Mesenchymal stem cell (in vitro differentiated cells and primary cell): ENCODE measurements around the gene PPARGC1A.

Experiments
- DNase-seq: peaks from one replicate; pipeline ENCODE4 v3.0.0-alpha.2; 2013
- H2AFZ ChIP-seq: one replicate; pipeline ENCODE4 v1.6.1; 2013; ENCODE audit warnings: low read depth, mild to moderate bottlenecking, control low read depth, inconsistent platforms, low read length, moderate library complexity
- H2AK5ac ChIP-seq: 2 replicates; pipeline ENCODE4 v1.6.1; 2013; ENCODE audit warnings: low read length, moderate library complexity, mild to moderate bottlenecking, inconsistent platforms; ENCODE audit not compliant: severe bottlenecking
- H2BK120ac ChIP-seq: one replicate; pipeline ENCODE4 v1.6.1; 2013; ENCODE audit warnings: low read depth, mild to moderate bottlenecking, inconsistent platforms, low read length, moderate library complexity
- H2BK12ac ChIP-seq, 2 experiments: one replicate each; pipeline ENCODE4 v1.6.1; 2013; ENCODE audit warnings: inconsistent platforms in 2 of 2, low read length in 2 of 2, mild to moderate bottlenecking in 2 of 2, moderate library complexity in 2 of 2, control low read depth in 1 of 2
- H2BK15ac ChIP-seq: one replicate; pipeline ENCODE4 v1.6.1; 2013; ENCODE audit warnings: mild to moderate bottlenecking, low read depth, inconsistent platforms; ENCODE audit not compliant: poor library complexity, severe bottlenecking
- H2BK5ac ChIP-seq: 2 replicates; pipeline ENCODE4 v1.6.1; 2013; ENCODE audit warnings: low read depth, mild to moderate bottlenecking, low read length, control low read depth, inconsistent platforms; ENCODE audit not compliant: poor library complexity, severe bottlenecking
- H3K14ac ChIP-seq, 2 experiments: one replicate each; pipeline ENCODE4 v1.6.1; 2013; ENCODE audit warnings: inconsistent platforms in 2 of 2, low read length in 2 of 2, control low read depth in 1 of 2, mild to moderate bottlenecking in 1 of 2, moderate library complexity in 1 of 2
- H3K18ac ChIP-seq, 2 experiments: one replicate each; pipeline ENCODE4 v1.6.1; 2013; ENCODE audit warnings: inconsistent platforms in 2 of 2, low read length in 2 of 2, control low read depth in 1 of 2, low read depth in 1 of 2, mild to moderate bottlenecking in 1 of 2
- H3K23ac ChIP-seq, 2 experiments: one replicate each; pipeline ENCODE4 v1.6.1; 2013; ENCODE audit warnings: inconsistent platforms in 2 of 2, low read length in 2 of 2, mild to moderate bottlenecking in 2 of 2, moderate library complexity in 2 of 2, control low read depth in 1 of 2
- H3K27ac ChIP-seq: 2 replicates; pipeline ENCODE4 v1.5.1; 2013; ENCODE audit warnings: mild to moderate bottlenecking, moderate library complexity, low read length, control low read depth, inconsistent platforms; ENCODE audit not compliant: poor library complexity, severe bottlenecking
- H3K27me3 ChIP-seq, 2 experiments: 2 replicates each; pipeline versions ENCODE4 v1.6.1 to v1.7.0; 2013; ENCODE audit warnings: low read length in 2 of 2, mild to moderate bottlenecking in 2 of 2, moderate library complexity in 2 of 2, control low read depth in 1 of 2, inconsistent platforms in 1 of 2; ENCODE audit not compliant: control insufficient read depth in 1 of 2, insufficient read depth in 1 of 2
- H3K36me3 ChIP-seq, 2 experiments: 2 replicates each; pipeline versions ENCODE4 v1.6.1 to v1.7.0; 2013; ENCODE audit warnings: low read length in 2 of 2, control low read depth in 1 of 2, inconsistent platforms in 1 of 2, low read depth in 1 of 2, mild to moderate bottlenecking in 1 of 2; ENCODE audit not compliant: insufficient read depth in 2 of 2, control insufficient read depth in 1 of 2
- H3K4ac ChIP-seq, 2 experiments: one replicate each; pipeline ENCODE4 v1.6.1; 2013; ENCODE audit warnings: inconsistent platforms in 2 of 2, low read length in 2 of 2, mild to moderate bottlenecking in 2 of 2, moderate library complexity in 2 of 2, control low read depth in 1 of 2, low read depth in 1 of 2
- H3K4me1 ChIP-seq: 2 replicates; pipeline ENCODE4 v1.6.1; 2013; ENCODE audit warnings: low read depth, low read length, control low read depth; ENCODE audit not compliant: control insufficient read depth, insufficient read depth
- H3K4me2 ChIP-seq: 2 replicates; pipeline ENCODE4 v1.6.1; 2013; ENCODE audit warnings: low read length, mild to moderate bottlenecking, inconsistent platforms; ENCODE audit not compliant: poor library complexity, severe bottlenecking
- H3K4me3 ChIP-seq, 2 experiments: 2 replicates each; pipeline versions ENCODE4 v1.5.1 to v1.7.0; 2013; ENCODE audit warnings: low read length in 2 of 2, mild to moderate bottlenecking in 2 of 2, control low read depth in 1 of 2, low read depth in 1 of 2; ENCODE audit not compliant: insufficient read depth in 1 of 2
- H3K79me1 ChIP-seq: replicated peaks from 2 replicates; pipeline ENCODE4 v1.6.1; 2013; ENCODE audit warnings: mild to moderate bottlenecking, control low read depth, low read length, inconsistent platforms; ENCODE audit not compliant: poor library complexity, severe bottlenecking
- H3K9ac ChIP-seq: 2 replicates; pipeline ENCODE4 v1.7.0; 2013; ENCODE audit warnings: mild to moderate bottlenecking, low read length, moderate library complexity
- H3K9me3 ChIP-seq: 2 replicates; pipeline ENCODE4 v1.7.0; 2013; ENCODE audit warnings: mild to moderate bottlenecking, low read length; ENCODE audit not compliant: control insufficient read depth
- H4K8ac ChIP-seq: one replicate; pipeline ENCODE4 v1.6.1; 2013; ENCODE audit warnings: inconsistent platforms, mild to moderate bottlenecking, low read length, moderate library complexity
- H4K91ac ChIP-seq: one replicate; pipeline ENCODE4 v1.6.1; 2013; ENCODE audit warnings: mild to moderate bottlenecking, low read length, inconsistent platforms
- WGBS: methylation state at CpG from one replicate; pipeline ENCODE4 v1.1.7; 2013; ENCODE audit warnings: mixed read lengths; 5-methylcytosine and 5-hydroxymethylcytosine counted together

Gene PPARGC1A

GRCh38 chr4:23934223-23934622, 44.4 kb upstream of the PPARGC1A start:
- H3K27me3 ChIP-seq = no peaks in the 10 kb centered on the region
- no peak overlapping the region for H2BK5ac ChIP-seq
- no peak overlapping the region for H2AK5ac ChIP-seq
- peak overlapping the region; percentile 29 to 65 for H3K4ac ChIP-seq
- H2BK12ac ChIP-seq = peak overlapping the region; percentile 27 to 65
- H3K4me3 ChIP-seq = no peak overlapping the region
- H3K36me3 ChIP-seq = no peaks in the 10 kb centered on the region
- H3K4me2 ChIP-seq = no peak overlapping the region
- H3K14ac ChIP-seq = peak overlapping the region in 1 of 2 experiments; percentile 68
- peak overlapping the region; percentile 16 to 67 for H3K18ac ChIP-seq
- H3K79me1 ChIP-seq = no peaks in the 10 kb centered on the region
- H3K27ac ChIP-seq = no peak overlapping the region
- H4K8ac ChIP-seq = peak overlapping the region; percentile 39
- peaks cover 7% of the 10 kb centered on the region for H3K4me1 ChIP-seq
- H2BK120ac ChIP-seq = no peak overlapping the region
- H2AFZ ChIP-seq = no peak overlapping the region
- H3K9ac ChIP-seq = peak overlapping the region; percentile 16
- H2BK15ac ChIP-seq = no peak overlapping the region
- H4K91ac ChIP-seq = peak overlapping the region; percentile 84
- DNase-seq = no peak
- 100% methylated on average over 2 of the region's 4 CpGs for WGBS
- no peak overlapping the region for H3K23ac ChIP-seq
- H3K9me3 ChIP-seq = no peaks in the 10 kb centered on the region

- Histone ChIP-seq H3K4me3 (peak overlapping the region in 1 of 2 experiments; percentile 50), H3K36me3 (no peaks in the 10 kb centered on the region), H4K91ac (no peak overlapping the region), H3K18ac (no peak overlapping the region), H3K9me3 (no peaks in the 10 kb centered on the region), H3K27ac (no peak overlapping the region), H3K4me2 (no peak overlapping the region), H3K14ac (no peak overlapping the region), H3K9ac (peak overlapping the region; percentile 51), H3K4me1 (peaks cover 7% of the 10 kb centered on the region), H4K8ac (no peak overlapping the region), H2BK15ac (no peak overlapping the region), H2BK12ac (peak overlapping the region in 1 of 2 experiments; percentile 14), H3K27me3 (no peaks in the 10 kb centered on the region), H2BK120ac (no peak overlapping the region), H2BK5ac (no peak overlapping the region), H2AFZ (no peak overlapping the region), H3K23ac (no peak overlapping the region), H3K79me1 (no peaks in the 10 kb centered on the region), H2AK5ac (no peak overlapping the region), H3K4ac (no peak overlapping the region)
- no peak for DNase-seq
- 68% methylated on average over 5 of the region's 6 CpGs for WGBS
Measured at GRCh38 chr4:23932901-23933308, 43.1 kb upstream of the PPARGC1A start.

- H2BK5ac ChIP-seq = no peak overlapping the region
- H2AFZ ChIP-seq = no peak overlapping the region
- no peak overlapping the region for H3K18ac ChIP-seq
- H3K9me3 ChIP-seq = no peaks in the 10 kb centered on the region
- DNase-seq = no peak
- H4K91ac ChIP-seq = no peak overlapping the region
- peaks cover 7% of the 10 kb centered on the region for H3K4me1 ChIP-seq
- no peak overlapping the region for H3K4me3 ChIP-seq
- H3K14ac ChIP-seq = no peak overlapping the region
- H3K4me2 ChIP-seq = no peak overlapping the region
- H2BK120ac ChIP-seq = no peak overlapping the region
- H3K79me1 ChIP-seq = no peaks in the 10 kb centered on the region
- no peak overlapping the region for H3K23ac ChIP-seq
- no peak overlapping the region for H2BK15ac ChIP-seq
- no peaks in the 10 kb centered on the region for H3K27me3 ChIP-seq
- H2BK12ac ChIP-seq = no peak overlapping the region
- WGBS = 79% methylated on average over 3 of the region's 4 CpGs
- H3K9ac ChIP-seq = no peak overlapping the region
- H3K36me3 ChIP-seq = no peaks in the 10 kb centered on the region
- H3K27ac ChIP-seq = no peak overlapping the region
- H2AK5ac ChIP-seq = no peak overlapping the region
- H4K8ac ChIP-seq = no peak overlapping the region
- H3K4ac ChIP-seq = no peak overlapping the region
Measured at GRCh38 chr4:23932186-23932585, 42.3 kb upstream of the PPARGC1A start.

GRCh38 chr4:23931489-23931830, 41.6 kb upstream of the PPARGC1A start:
- peaks cover 7% of the 10 kb centered on the region for H3K4me1 ChIP-seq
- H2BK12ac ChIP-seq = no peak overlapping the region
- no peak overlapping the region for H4K8ac ChIP-seq
- DNase-seq = no peak
- no peak overlapping the region for H3K9ac ChIP-seq
- no peak overlapping the region for H2BK120ac ChIP-seq
- no peak overlapping the region for H4K91ac ChIP-seq
- no peaks in the 10 kb centered on the region for H3K9me3 ChIP-seq
- no peak overlapping the region for H2BK15ac ChIP-seq
- no peak overlapping the region for H3K14ac ChIP-seq
- H3K27me3 ChIP-seq = no peaks in the 10 kb centered on the region
- no peak overlapping the region for H3K18ac ChIP-seq
- no peak overlapping the region for H2BK5ac ChIP-seq
- H3K79me1 ChIP-seq = no peaks in the 10 kb centered on the region
- WGBS = 96% methylated on average over 2 of the region's 2 CpGs
- H3K27ac ChIP-seq = no peak overlapping the region
- H3K23ac ChIP-seq = no peak overlapping the region
- no peak overlapping the region for H2AK5ac ChIP-seq
- H3K4me3 ChIP-seq = no peak overlapping the region
- no peak overlapping the region for H2AFZ ChIP-seq
- no peaks in the 10 kb centered on the region for H3K36me3 ChIP-seq
- no peak overlapping the region for H3K4ac ChIP-seq
- no peak overlapping the region for H3K4me2 ChIP-seq
